ENCODE measurements around the gene NBEA.

NBEA gene

GRCh38 chr13:35278917-35279316 is 336.8 kb downstream of the NBEA start:
- no peak overlapping the region for H3K23ac ChIP-seq (ENCODE audit: low read length in 2 of 2)
- H3K4ac ChIP-seq (ENCODE audit: low read depth in 1 of 2, low read length in 2 of 2) = no peak overlapping the region
- H3K14ac ChIP-seq (ENCODE audit: low read length in 2 of 2) = no peak overlapping the region
- H3K18ac ChIP-seq (ENCODE audit: low read depth in 1 of 2, low read length in 2 of 2) = no peak overlapping the region
- no peak overlapping the region for H2AFZ ChIP-seq (ENCODE audit: low read depth, low read length)
- H2BK5ac ChIP-seq (ENCODE audit: low read depth, low read length, poor library complexity, severe bottlenecking) = no peak overlapping the region
- no peak for DNase-seq
- H3K4me2 ChIP-seq (ENCODE audit: low read length, poor library complexity, severe bottlenecking) = no peak overlapping the region
- H2BK15ac ChIP-seq (ENCODE audit: low read depth, poor library complexity, severe bottlenecking) = no peak overlapping the region
- no peak overlapping the region for H3K27ac ChIP-seq (ENCODE audit: low read length, poor library complexity, severe bottlenecking)
- H3K36me3 ChIP-seq (ENCODE audit: control insufficient read depth in 1 of 2, insufficient read depth in 2 of 2, low read depth in 1 of 2, low read length in 2 of 2) = no peaks in the 10 kb centered on the region
- H3K27me3 ChIP-seq (ENCODE audit: control insufficient read depth in 1 of 2, insufficient read depth in 1 of 2, low read length in 2 of 2) = no peaks in the 10 kb centered on the region
- no peak overlapping the region for H2AK5ac ChIP-seq (ENCODE audit: low read length, severe bottlenecking)
- no peak overlapping the region for H4K8ac ChIP-seq (ENCODE audit: low read length)
- H3K4me1 ChIP-seq (ENCODE audit: control insufficient read depth, insufficient read depth, low read depth, low read length) = no peaks in the 10 kb centered on the region
- no peaks in the 10 kb centered on the region for H3K9me3 ChIP-seq (ENCODE audit: control insufficient read depth, low read length)
- no peak overlapping the region for H2BK12ac ChIP-seq (ENCODE audit: low read length in 2 of 2)
- no peak overlapping the region for H4K91ac ChIP-seq (ENCODE audit: low read length)
- H3K4me3 ChIP-seq (ENCODE audit: insufficient read depth in 1 of 2, low read depth in 1 of 2, low read length in 2 of 2) = no peak overlapping the region
- no peak overlapping the region for H2BK120ac ChIP-seq (ENCODE audit: low read depth, low read length)
- H3K9ac ChIP-seq (ENCODE audit: low read length) = no peak overlapping the region
- H3K79me1 ChIP-seq (replicated peaks; ENCODE audit: low read length, poor library complexity, severe bottlenecking) = no peaks in the 10 kb centered on the region

DNA sequence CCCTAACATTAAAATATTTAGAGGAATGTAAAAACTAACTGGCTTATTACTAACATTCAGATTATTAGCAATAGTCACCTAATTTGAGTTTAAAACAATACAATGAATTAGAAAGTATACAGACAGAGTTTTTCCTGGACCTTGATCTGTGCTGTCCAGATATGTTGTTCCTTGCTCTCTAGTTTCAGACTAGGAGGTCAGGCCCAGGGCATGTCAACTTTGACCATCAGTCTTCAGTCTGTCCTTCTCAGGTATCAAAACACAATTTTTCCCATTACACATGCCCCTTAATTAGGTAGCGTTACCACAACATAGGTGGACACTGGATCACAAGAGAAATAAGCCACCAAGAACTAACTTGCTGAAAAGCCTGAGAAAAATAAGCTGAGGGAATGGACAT is 337.4 kb downstream of the NBEA start:
- DNase-seq = no peak
- Histone ChIP-seq H3K27me3 (ENCODE audit: control insufficient read depth in 1 of 2, insufficient read depth in 1 of 2, low read length in 2 of 2) (no peaks in the 10 kb centered on the region), H3K36me3 (ENCODE audit: control insufficient read depth in 1 of 2, insufficient read depth in 2 of 2, low read depth in 1 of 2, low read length in 2 of 2) (no peaks in the 10 kb centered on the region), H3K23ac (ENCODE audit: low read length in 2 of 2) (no peak overlapping the region), H3K27ac (ENCODE audit: low read length, poor library complexity, severe bottlenecking) (no peak overlapping the region), H3K4ac (ENCODE audit: low read depth in 1 of 2, low read length in 2 of 2) (no peak overlapping the region), H3K18ac (ENCODE audit: low read depth in 1 of 2, low read length in 2 of 2) (no peak overlapping the region), H2BK120ac (ENCODE audit: low read depth, low read length) (no peak overlapping the region), H2BK15ac (ENCODE audit: low read depth, poor library complexity, severe bottlenecking) (no peak overlapping the region), H3K9me3 (ENCODE audit: control insufficient read depth, low read length) (no peaks in the 10 kb centered on the region), H3K79me1 (replicated peaks; ENCODE audit: low read length, poor library complexity, severe bottlenecking) (no peaks in the 10 kb centered on the region), H4K91ac (ENCODE audit: low read length) (no peak overlapping the region), H3K4me2 (ENCODE audit: low read length, poor library complexity, severe bottlenecking) (no peak overlapping the region), H3K14ac (ENCODE audit: low read length in 2 of 2) (no peak overlapping the region), H3K4me1 (ENCODE audit: control insufficient read depth, insufficient read depth, low read depth, low read length) (no peaks in the 10 kb centered on the region), H3K4me3 (ENCODE audit: insufficient read depth in 1 of 2, low read depth in 1 of 2, low read length in 2 of 2) (no peak overlapping the region), H4K8ac (ENCODE audit: low read length) (no peak overlapping the region), H2BK12ac (ENCODE audit: low read length in 2 of 2) (no peak overlapping the region), H2AFZ (ENCODE audit: low read depth, low read length) (no peak overlapping the region), H2AK5ac (ENCODE audit: low read length, severe bottlenecking) (no peak overlapping the region), H2BK5ac (ENCODE audit: low read depth, low read length, poor library complexity, severe bottlenecking) (no peak overlapping the region), H3K9ac (ENCODE audit: low read length) (no peak overlapping the region)
- no CpG with 5 or more reads among the region's 1 CpG for WGBS

- Histone ChIP-seq H2BK5ac (ENCODE audit: low read depth, low read length, poor library complexity, severe bottlenecking) (no peak overlapping the region), H4K8ac (ENCODE audit: low read length) (no peak overlapping the region), H3K79me1 (replicated peaks; ENCODE audit: low read length, poor library complexity, severe bottlenecking) (no peaks in the 10 kb centered on the region), H3K4me2 (ENCODE audit: low read length, poor library complexity, severe bottlenecking) (no peak overlapping the region), H2BK15ac (ENCODE audit: low read depth, poor library complexity, severe bottlenecking) (no peak overlapping the region), H3K4me3 (ENCODE audit: insufficient read depth in 1 of 2, low read depth in 1 of 2, low read length in 2 of 2) (no peak overlapping the region), H2AK5ac (ENCODE audit: low read length, severe bottlenecking) (no peak overlapping the region), H3K27ac (ENCODE audit: low read length, poor library complexity, severe bottlenecking) (no peak overlapping the region), H4K91ac (ENCODE audit: low read length) (no peak overlapping the region), H3K36me3 (ENCODE audit: control insufficient read depth in 1 of 2, insufficient read depth in 2 of 2, low read depth in 1 of 2, low read length in 2 of 2) (no peaks in the 10 kb centered on the region), H3K9me3 (ENCODE audit: control insufficient read depth, low read length) (no peaks in the 10 kb centered on the region), H3K4me1 (ENCODE audit: control insufficient read depth, insufficient read depth, low read depth, low read length) (no peaks in the 10 kb centered on the region), H3K14ac (ENCODE audit: low read length in 2 of 2) (no peak overlapping the region), H2AFZ (ENCODE audit: low read depth, low read length) (no peak overlapping the region), H3K9ac (ENCODE audit: low read length) (no peak overlapping the region), H3K27me3 (ENCODE audit: control insufficient read depth in 1 of 2, insufficient read depth in 1 of 2, low read length in 2 of 2) (no peaks in the 10 kb centered on the region), H3K4ac (ENCODE audit: low read depth in 1 of 2, low read length in 2 of 2) (no peak overlapping the region), H3K23ac (ENCODE audit: low read length in 2 of 2) (no peak overlapping the region), H2BK12ac (ENCODE audit: low read length in 2 of 2) (no peak overlapping the region), H3K18ac (ENCODE audit: low read depth in 1 of 2, low read length in 2 of 2) (no peak overlapping the region), H2BK120ac (ENCODE audit: low read depth, low read length) (no peak overlapping the region)
- DNase-seq = peak; percentile 18
- no CpG with 5 or more reads among the region's 1 CpG for WGBS
Observed at GRCh38 chr13:35283856-35284255, 341.8 kb downstream of the NBEA start.

DNA sequence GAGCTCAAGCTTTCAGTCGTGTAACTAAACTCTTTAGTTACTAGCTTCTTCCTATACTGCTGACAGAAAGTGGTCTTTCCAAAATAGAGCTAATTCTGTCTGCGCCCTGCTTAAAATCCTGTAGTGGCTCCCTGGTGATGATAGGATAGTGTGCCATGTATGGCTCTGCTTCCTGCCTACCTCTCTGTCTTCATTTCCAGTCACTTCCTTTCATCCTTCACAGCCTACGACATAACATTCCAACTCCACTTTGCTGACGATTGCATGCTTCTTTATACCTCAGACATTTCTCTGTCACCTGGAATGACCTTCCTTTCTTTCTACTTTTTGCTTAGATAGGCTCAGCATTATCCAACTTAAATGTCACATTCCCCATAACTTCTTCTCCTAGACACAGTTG is 343.6 kb downstream of the NBEA start:
- Histone ChIP-seq H3K4ac (ENCODE audit: low read depth in 1 of 2, low read length in 2 of 2) (no peak overlapping the region), H3K27me3 (ENCODE audit: control insufficient read depth in 1 of 2, insufficient read depth in 1 of 2, low read length in 2 of 2) (no peaks in the 10 kb centered on the region), H3K9ac (ENCODE audit: low read length) (no peak overlapping the region), H4K8ac (ENCODE audit: low read length) (no peak overlapping the region), H2BK120ac (ENCODE audit: low read depth, low read length) (no peak overlapping the region), H3K4me3 (ENCODE audit: insufficient read depth in 1 of 2, low read depth in 1 of 2, low read length in 2 of 2) (no peak overlapping the region), H3K14ac (ENCODE audit: low read length in 2 of 2) (no peak overlapping the region), H3K18ac (ENCODE audit: low read depth in 1 of 2, low read length in 2 of 2) (no peak overlapping the region), H3K79me1 (replicated peaks; ENCODE audit: low read length, poor library complexity, severe bottlenecking) (no peaks in the 10 kb centered on the region), H4K91ac (ENCODE audit: low read length) (no peak overlapping the region), H2BK15ac (ENCODE audit: low read depth, poor library complexity, severe bottlenecking) (no peak overlapping the region), H2BK12ac (ENCODE audit: low read length in 2 of 2) (no peak overlapping the region), H3K23ac (ENCODE audit: low read length in 2 of 2) (no peak overlapping the region), H2AK5ac (ENCODE audit: low read length, severe bottlenecking) (no peak overlapping the region), H3K36me3 (ENCODE audit: control insufficient read depth in 1 of 2, insufficient read depth in 2 of 2, low read depth in 1 of 2, low read length in 2 of 2) (no peaks in the 10 kb centered on the region), H3K4me1 (ENCODE audit: control insufficient read depth, insufficient read depth, low read depth, low read length) (no peaks in the 10 kb centered on the region), H2BK5ac (ENCODE audit: low read depth, low read length, poor library complexity, severe bottlenecking) (no peak overlapping the region), H2AFZ (ENCODE audit: low read depth, low read length) (no peak overlapping the region), H3K4me2 (ENCODE audit: low read length, poor library complexity, severe bottlenecking) (no peak overlapping the region), H3K27ac (ENCODE audit: low read length, poor library complexity, severe bottlenecking) (no peak overlapping the region), H3K9me3 (ENCODE audit: control insufficient read depth, low read length) (no peaks in the 10 kb centered on the region)
- WGBS = 66% methylated on average over 4 of the region's 4 CpGs
- DNase-seq = no peak

Data from mesenchymal stem cell (in vitro differentiated cells and primary cell).